ENCODE measurements around the gene PDGFC.

Gene PDGFC

DNA sequence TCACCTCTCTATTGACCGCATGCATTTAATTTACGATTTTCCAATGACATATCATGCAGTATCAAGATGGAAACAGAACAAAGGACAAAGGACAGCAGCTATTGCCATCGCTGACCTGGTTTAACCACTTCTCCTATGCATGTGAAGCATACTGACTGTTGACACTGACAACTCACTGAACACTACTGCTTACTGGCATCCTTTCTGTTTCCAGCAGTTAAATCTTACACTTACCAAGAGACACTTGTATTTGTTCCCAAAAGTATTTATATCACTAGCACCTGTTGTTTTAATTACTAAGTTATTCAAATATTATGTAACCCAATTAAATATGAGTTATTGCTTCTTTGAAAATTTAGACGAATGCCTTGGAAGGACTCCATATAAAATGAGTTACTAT, 176.7 kb downstream of the PDGFC start:
- Mint-ChIP-seq H3K4me1 (no peaks in the 10 kb centered on the region), H3K9me3 (peaks cover 11% of the 10 kb centered on the region), H3K27me3 (no peaks in the 10 kb centered on the region), H3K27ac (ENCODE audit: low read depth) (no peak overlapping the region), H3K4me3 (no peak overlapping the region), H3K36me3 (ENCODE audit: insufficient read depth) (no peaks in the 10 kb centered on the region)
- no peak for ATAC-seq (replicated peaks; ENCODE audit: extremely low read depth, poor library complexity, severe bottlenecking)
- DNase-seq (ENCODE audit: low spot score in 2 of 2): no peak

DNA sequence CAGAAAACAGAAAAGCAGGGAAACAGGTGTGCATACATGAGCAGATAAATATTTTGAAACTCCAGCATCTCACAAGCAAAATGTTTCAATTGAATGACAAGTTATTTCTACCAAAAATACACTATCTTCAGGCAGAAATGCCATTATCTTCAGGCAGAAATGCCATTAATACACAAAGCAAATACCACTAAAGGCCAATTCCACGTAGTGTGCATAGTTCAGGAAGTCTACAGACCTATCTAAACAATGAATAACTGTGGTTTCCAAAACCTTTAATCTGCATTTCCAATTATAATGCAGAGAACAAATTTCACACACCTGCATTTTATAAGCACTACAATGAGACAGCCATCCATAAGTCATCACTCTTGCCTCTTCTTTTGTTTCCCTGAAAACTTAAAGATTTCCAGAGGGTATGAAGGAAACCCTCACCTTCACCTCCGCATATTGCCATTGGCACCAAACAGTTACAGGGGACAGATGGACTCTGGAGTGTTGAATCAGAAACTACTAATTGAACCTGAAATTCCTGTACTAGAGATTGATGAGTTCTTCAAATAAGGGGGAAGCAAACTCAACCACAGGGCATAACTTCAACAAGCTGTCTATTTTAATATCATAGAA, 179.0 kb downstream of the PDGFC start:
- DNase-seq (ENCODE audit: low spot score in 2 of 2): no peak

DNA sequence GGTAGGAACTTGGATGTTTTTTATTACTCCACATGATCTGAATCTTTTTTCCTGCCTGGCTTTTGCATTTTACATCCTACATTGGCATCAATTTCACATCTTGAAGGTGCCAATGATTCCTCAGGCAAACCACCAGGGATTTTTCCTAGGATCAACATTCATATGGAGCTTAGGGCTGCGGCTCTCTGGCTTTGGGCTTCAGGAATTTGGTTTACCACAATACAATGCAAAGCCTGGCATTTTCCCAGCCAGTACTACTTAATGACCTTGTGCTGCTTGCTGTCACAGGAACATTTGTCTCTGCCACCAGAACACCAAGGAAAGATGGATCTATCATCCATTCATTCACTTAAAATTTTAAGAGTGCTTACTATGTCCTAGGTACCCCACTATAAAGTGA, 180.7 kb downstream of the PDGFC start:
- Mint-ChIP-seq H3K4me1 (no peaks in the 10 kb centered on the region), H3K27ac (ENCODE audit: low read depth) (no peak overlapping the region), H3K27me3 (no peaks in the 10 kb centered on the region), H3K36me3 (ENCODE audit: insufficient read depth) (no peaks in the 10 kb centered on the region), H3K9me3 (peaks cover 11% of the 10 kb centered on the region), H3K4me3 (no peak overlapping the region)
- DNase-seq (ENCODE audit: low spot score in 2 of 2) (no peak), ATAC-seq (replicated peaks; ENCODE audit: extremely low read depth, poor library complexity, severe bottlenecking) (no peak)

More for the DNA sequence above, 179.0 kb downstream of the PDGFC start:
- Mint-ChIP-seq H3K9me3 (peaks cover 11% of the 10 kb centered on the region), H3K4me3 (no peak overlapping the region), H3K27ac (ENCODE audit: low read depth) (no peak overlapping the region), H3K27me3 (no peaks in the 10 kb centered on the region), H3K4me1 (no peaks in the 10 kb centered on the region), H3K36me3 (ENCODE audit: insufficient read depth) (no peaks in the 10 kb centered on the region)
- no peak for ATAC-seq (replicated peaks; ENCODE audit: extremely low read depth, poor library complexity, severe bottlenecking)

DNA sequence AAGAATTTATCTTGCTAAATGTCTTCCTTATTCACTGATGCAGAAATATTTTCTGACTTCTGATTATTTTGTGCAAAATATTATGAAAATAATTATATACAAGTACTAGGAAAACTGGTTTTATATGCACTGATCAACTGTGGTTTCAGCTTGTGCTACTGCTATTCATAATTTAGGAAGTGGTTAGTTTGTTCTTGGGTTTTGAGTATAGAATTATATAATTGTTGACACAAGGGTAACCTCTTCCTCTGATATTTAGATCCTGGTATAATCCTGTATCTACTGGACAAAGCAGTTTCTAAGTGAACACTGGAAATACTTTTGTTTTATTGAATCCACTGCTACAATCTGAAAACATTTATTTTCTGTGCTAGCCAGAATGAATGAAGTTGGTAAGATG, 182.8 kb downstream of the PDGFC start:
- H3K4me1 Mint-ChIP-seq: no peaks in the 10 kb centered on the region

DNA sequence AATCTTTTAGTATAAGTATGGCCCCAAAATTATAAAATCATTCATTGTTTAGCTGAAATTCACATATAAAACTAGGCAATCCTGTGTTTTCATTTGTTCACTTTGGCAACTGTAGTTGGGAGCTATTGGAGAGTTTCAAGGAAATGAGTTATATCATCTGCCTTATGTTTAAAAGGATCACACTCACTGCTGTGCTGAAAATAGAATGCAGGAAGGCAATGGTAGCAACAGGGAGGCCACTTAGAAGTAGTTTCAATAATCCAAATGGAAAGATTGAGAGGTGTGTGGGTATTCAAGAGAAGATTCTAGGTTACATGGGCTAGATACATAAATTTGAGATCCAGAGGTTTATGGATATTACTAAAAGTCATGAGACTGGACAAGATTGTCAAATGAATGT, 184.9 kb downstream of the PDGFC start:
- Mint-ChIP-seq H3K4me3 (no peak overlapping the region), H3K27ac (ENCODE audit: low read depth) (no peak overlapping the region), H3K9me3 (peaks cover 11% of the 10 kb centered on the region), H3K36me3 (ENCODE audit: insufficient read depth) (no peaks in the 10 kb centered on the region), H3K4me1 (no peaks in the 10 kb centered on the region), H3K27me3 (no peaks in the 10 kb centered on the region)
- DNase-seq (ENCODE audit: low spot score in 2 of 2) (no peak), ATAC-seq (replicated peaks; ENCODE audit: extremely low read depth, poor library complexity, severe bottlenecking) (no peak)

More for the DNA sequence above, 182.8 kb downstream of the PDGFC start:
- ATAC-seq (replicated peaks; ENCODE audit: extremely low read depth, poor library complexity, severe bottlenecking) (no peak), DNase-seq (ENCODE audit: low spot score in 2 of 2) (no peak)
- H3K4me3 Mint-ChIP-seq: no peak overlapping the region
- no peaks in the 10 kb centered on the region for H3K27me3 Mint-ChIP-seq
- H3K9me3 Mint-ChIP-seq: peaks cover 13% of the 10 kb centered on the region
- no peak overlapping the region for H3K27ac Mint-ChIP-seq (ENCODE audit: low read depth)
- no peaks in the 10 kb centered on the region for H3K36me3 Mint-ChIP-seq (ENCODE audit: insufficient read depth)

DNA sequence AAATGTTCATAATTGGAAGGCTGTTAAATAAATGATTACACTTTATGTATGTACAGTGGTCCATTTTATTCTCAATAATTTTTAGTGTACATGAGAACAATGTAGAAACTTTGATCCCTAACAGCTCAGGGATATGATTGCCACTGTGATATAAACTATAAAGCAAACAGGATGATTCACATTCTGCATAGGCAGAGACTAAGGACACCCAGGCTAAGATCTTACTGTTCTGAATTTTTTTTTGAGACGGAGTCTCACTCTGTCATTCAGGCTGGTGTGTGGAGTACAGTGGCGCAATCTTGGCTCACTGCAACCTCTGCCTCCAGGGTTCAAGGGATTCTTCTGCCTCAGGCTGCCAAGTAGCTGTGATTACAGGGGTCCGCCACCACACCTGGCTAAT, 186.6 kb downstream of the PDGFC start:
- DNase-seq (ENCODE audit: low spot score in 2 of 2) (no peak), ATAC-seq (replicated peaks; ENCODE audit: extremely low read depth, poor library complexity, severe bottlenecking) (no peak)
- H3K4me1 Mint-ChIP-seq: no peaks in the 10 kb centered on the region
- no peaks in the 10 kb centered on the region for H3K27me3 Mint-ChIP-seq
- H3K36me3 Mint-ChIP-seq (ENCODE audit: insufficient read depth): no peaks in the 10 kb centered on the region
- H3K9me3 Mint-ChIP-seq: peaks cover 17% of the 10 kb centered on the region
- no peak overlapping the region for H3K4me3 Mint-ChIP-seq
- H3K27ac Mint-ChIP-seq (ENCODE audit: low read depth): no peak overlapping the region

DNA sequence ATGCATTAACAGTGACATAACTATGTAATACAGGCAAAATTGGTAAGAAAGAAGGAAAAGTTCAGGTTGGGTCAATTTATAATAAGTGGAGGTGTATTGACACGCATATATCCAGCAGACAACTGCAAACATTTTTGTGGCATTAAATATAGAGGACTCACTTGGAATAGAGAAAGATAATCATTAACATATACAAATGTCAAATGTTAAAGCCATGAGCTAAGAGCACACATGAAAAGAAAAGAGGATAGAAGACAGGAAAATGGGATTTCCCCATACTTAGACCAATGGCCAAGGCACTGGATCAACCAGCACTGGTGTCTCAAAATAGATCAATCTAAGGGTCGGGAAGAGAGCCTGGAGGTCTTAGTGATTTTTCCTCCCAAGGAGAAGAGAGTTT, 187.6 kb downstream of the PDGFC start:
- Mint-ChIP-seq H3K4me3 (no peak overlapping the region), H3K27ac (ENCODE audit: low read depth) (no peak overlapping the region), H3K9me3 (peaks cover 17% of the 10 kb centered on the region), H3K36me3 (ENCODE audit: insufficient read depth) (no peaks in the 10 kb centered on the region), H3K4me1 (no peaks in the 10 kb centered on the region), H3K27me3 (no peaks in the 10 kb centered on the region)
- DNase-seq (ENCODE audit: low spot score in 2 of 2): no peak
- no peak for ATAC-seq (replicated peaks; ENCODE audit: extremely low read depth, poor library complexity, severe bottlenecking)

DNA sequence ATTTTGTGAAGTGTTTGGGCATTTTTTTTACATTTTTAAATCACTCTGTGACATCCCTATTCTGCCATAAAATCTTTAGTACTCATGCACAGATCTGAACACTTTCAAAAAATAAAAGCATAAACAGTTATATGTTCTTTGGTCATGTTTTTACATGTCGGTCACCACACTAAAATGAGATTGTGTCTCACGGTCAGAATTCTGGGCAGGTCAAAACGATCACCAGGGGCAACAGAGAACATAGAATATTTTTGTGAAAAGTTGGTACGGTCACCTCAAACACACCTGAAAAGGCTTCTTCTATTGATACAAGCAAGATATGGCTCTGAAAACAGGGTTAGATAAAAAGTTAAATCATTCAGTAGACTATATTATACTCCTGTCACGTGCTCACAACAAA, 189.1 kb downstream of the PDGFC start:
- H3K4me3 Mint-ChIP-seq: no peak overlapping the region
- peaks cover 17% of the 10 kb centered on the region for H3K9me3 Mint-ChIP-seq
- no peaks in the 10 kb centered on the region for H3K4me1 Mint-ChIP-seq
- no peak overlapping the region for H3K27ac Mint-ChIP-seq (ENCODE audit: low read depth)
- DNase-seq (ENCODE audit: low spot score in 2 of 2) (no peak), ATAC-seq (replicated peaks; ENCODE audit: extremely low read depth, poor library complexity, severe bottlenecking) (no peak)
- no peaks in the 10 kb centered on the region for H3K27me3 Mint-ChIP-seq
- no peaks in the 10 kb centered on the region for H3K36me3 Mint-ChIP-seq (ENCODE audit: insufficient read depth)

DNA sequence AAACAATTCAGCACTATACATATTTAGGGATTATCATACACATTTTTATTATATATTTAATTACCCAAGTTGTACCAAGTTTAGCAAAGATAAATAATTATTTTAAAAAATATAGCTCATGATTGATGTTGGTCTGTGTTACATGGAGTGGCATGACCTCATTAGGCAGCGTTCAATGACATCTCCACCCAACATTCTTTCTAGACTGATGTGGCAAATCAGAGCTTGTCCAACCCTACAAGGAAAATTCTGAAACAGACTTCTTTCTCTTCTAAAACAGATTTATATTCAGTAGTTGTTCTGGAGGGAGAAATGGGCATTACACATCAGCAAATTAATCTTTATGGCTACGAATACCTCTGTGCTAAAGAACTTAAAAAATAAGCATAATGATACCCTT, 189.7 kb downstream of the PDGFC start:
- Mint-ChIP-seq H3K4me1 (no peaks in the 10 kb centered on the region), H3K9me3 (peaks cover 17% of the 10 kb centered on the region), H3K27ac (ENCODE audit: low read depth) (no peak overlapping the region), H3K4me3 (no peak overlapping the region), H3K27me3 (no peaks in the 10 kb centered on the region), H3K36me3 (ENCODE audit: insufficient read depth) (no peaks in the 10 kb centered on the region)
- ATAC-seq (replicated peaks; ENCODE audit: extremely low read depth, poor library complexity, severe bottlenecking) (no peak), DNase-seq (ENCODE audit: low spot score in 2 of 2) (no peak)

DNA sequence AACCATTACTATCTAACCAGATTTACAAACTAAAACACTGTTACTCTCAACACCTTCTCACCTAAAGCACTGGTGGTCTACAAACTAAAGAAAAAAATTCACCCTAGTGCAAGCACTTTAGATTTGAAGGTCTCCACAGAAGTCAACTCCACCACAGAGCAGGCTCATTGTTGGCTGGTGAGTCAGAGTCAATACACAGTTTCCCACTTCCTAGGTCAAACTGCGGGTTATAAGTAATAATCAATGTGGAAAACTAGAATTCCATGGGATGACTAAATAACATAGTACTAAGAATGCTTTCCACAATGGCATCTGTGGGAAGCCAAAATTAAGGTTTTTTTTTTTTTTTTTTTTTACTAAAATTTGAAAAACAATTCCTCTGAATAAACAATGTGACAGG, 191.8 kb downstream of the PDGFC start:
- DNase-seq (ENCODE audit: low spot score in 2 of 2) (no peak), ATAC-seq (replicated peaks; ENCODE audit: extremely low read depth, poor library complexity, severe bottlenecking) (no peak)
- H3K27ac Mint-ChIP-seq (ENCODE audit: low read depth): no peak overlapping the region
- peaks cover 17% of the 10 kb centered on the region for H3K9me3 Mint-ChIP-seq
- H3K4me1 Mint-ChIP-seq: no peaks in the 10 kb centered on the region
- no peak overlapping the region for H3K4me3 Mint-ChIP-seq
- H3K27me3 Mint-ChIP-seq: no peaks in the 10 kb centered on the region
- no peaks in the 10 kb centered on the region for H3K36me3 Mint-ChIP-seq (ENCODE audit: insufficient read depth)

DNA sequence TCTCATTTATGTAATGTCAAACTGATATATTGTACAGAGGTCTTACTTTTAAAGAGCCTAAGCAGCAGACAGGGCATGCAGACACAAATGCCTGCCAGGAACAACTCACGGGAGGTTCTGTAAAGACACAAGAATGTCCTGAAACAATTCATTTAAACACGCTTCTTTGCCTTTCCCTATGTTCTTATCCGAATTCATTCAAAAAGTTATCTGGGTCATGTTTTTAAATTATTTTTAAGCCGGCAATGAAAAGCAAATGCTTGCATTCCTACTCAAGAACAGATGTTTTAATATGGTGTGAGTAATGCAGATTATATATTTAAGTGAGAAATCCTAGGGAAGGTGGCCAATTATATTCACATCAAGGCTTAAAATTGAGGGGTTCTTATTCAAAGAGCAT, 192.6 kb downstream of the PDGFC start:
- Mint-ChIP-seq H3K4me1 (no peaks in the 10 kb centered on the region), H3K27ac (ENCODE audit: low read depth) (no peak overlapping the region), H3K9me3 (peaks cover 12% of the 10 kb centered on the region), H3K4me3 (no peak overlapping the region), H3K36me3 (ENCODE audit: insufficient read depth) (no peaks in the 10 kb centered on the region), H3K27me3 (no peaks in the 10 kb centered on the region)
- ATAC-seq (replicated peaks; ENCODE audit: extremely low read depth, poor library complexity, severe bottlenecking) (no peak), DNase-seq (ENCODE audit: low spot score in 2 of 2) (no peak)

DNA sequence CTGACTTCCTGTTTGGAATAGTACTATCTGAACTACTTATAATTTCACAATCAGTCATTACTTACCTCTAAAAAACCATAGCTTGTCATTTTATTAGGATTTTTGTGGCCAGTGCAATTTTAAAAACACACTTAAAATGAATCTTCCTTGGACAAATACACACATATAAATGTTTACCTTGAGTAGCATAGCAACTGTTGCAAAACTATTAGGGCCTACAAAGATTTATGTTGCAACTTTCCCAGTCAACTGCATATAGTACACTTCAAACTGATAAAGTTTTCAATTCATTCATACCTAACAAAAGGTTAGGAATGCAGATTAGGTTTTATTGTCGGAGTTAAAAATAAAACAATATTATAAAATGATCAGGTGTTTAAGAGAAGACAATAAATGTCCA, 193.0 kb downstream of the PDGFC start:
- Mint-ChIP-seq H3K27me3 (no peaks in the 10 kb centered on the region), H3K27ac (ENCODE audit: low read depth) (no peak overlapping the region), H3K36me3 (ENCODE audit: insufficient read depth) (no peaks in the 10 kb centered on the region), H3K4me1 (no peaks in the 10 kb centered on the region), H3K9me3 (peaks cover 7% of the 10 kb centered on the region), H3K4me3 (no peak overlapping the region)
- DNase-seq (ENCODE audit: low spot score in 2 of 2) (no peak), ATAC-seq (replicated peaks; ENCODE audit: extremely low read depth, poor library complexity, severe bottlenecking) (no peak)

DNA sequence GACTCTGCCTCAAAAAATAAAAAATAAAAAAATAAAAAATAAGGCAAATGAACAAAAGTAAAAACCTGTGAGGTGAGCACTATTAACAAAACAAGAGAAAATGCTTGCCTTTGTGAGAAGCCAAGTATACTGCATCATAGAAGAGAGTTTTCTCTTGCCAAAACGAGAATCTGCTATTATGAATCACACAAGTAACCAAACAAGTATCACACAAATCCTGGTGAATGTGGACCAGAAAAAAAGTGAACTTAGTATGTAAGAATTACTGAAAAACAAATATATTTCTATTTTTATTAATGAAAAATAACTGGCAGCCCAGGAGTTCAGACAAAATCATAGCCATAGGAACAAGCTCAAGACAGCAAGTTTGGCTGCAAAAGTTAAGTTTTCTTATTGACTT, 193.5 kb downstream of the PDGFC start:
- DNase-seq (ENCODE audit: low spot score in 2 of 2): no peak
- peaks cover 6% of the 10 kb centered on the region for H3K9me3 Mint-ChIP-seq

DNA sequence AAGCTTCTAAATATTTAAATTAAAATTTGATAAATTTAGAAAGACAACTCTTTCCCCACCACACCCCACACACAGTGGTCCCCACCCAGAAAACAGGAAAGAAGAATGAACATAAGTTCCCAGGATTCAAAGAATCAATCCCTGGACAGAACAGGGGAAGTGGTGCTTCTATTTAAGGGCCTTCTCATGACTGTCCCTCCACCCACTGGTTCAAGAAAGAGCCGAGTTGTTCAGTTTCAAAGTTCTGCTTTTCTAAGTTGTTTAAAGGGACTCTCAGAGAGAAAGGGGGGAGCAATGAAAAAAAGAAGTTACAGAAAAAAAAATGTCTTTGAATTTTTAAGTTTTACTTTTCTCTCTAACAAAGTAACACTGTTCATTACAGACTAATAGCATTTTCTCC, 195.8 kb downstream of the PDGFC start:
- H3K9me3 Mint-ChIP-seq: peaks cover under 1% of the 10 kb centered on the region
- DNase-seq (ENCODE audit: low spot score in 2 of 2) (no peak), ATAC-seq (replicated peaks; ENCODE audit: extremely low read depth, poor library complexity, severe bottlenecking) (no peak)
- H3K27me3 Mint-ChIP-seq: no peaks in the 10 kb centered on the region
- H3K36me3 Mint-ChIP-seq (ENCODE audit: insufficient read depth): no peaks in the 10 kb centered on the region
- no peak overlapping the region for H3K4me3 Mint-ChIP-seq
- H3K4me1 Mint-ChIP-seq: no peaks in the 10 kb centered on the region
- no peak overlapping the region for H3K27ac Mint-ChIP-seq (ENCODE audit: low read depth)

More for the DNA sequence above, 193.5 kb downstream of the PDGFC start:
- Mint-ChIP-seq H3K4me1 (no peaks in the 10 kb centered on the region), H3K36me3 (ENCODE audit: insufficient read depth) (no peaks in the 10 kb centered on the region), H3K27me3 (no peaks in the 10 kb centered on the region), H3K4me3 (no peak overlapping the region), H3K27ac (ENCODE audit: low read depth) (no peak overlapping the region)
- ATAC-seq (replicated peaks; ENCODE audit: extremely low read depth, poor library complexity, severe bottlenecking): no peak
